Measurements from ENCODE around the gene PIP. TPM values are rescaled to one million over a fixed set of nuclear protein-coding genes. Genes with fewer than 3 reads are reported as not detected.
"Not testable (repeated sequence)": the region's sequence is repeated elsewhere in the genome, so short reads cannot be mapped to it uniquely, and the experiment has no call there.

The PIP gene
- total RNA-seq, 2 donors from 2014 or later, result not detected

DNA sequence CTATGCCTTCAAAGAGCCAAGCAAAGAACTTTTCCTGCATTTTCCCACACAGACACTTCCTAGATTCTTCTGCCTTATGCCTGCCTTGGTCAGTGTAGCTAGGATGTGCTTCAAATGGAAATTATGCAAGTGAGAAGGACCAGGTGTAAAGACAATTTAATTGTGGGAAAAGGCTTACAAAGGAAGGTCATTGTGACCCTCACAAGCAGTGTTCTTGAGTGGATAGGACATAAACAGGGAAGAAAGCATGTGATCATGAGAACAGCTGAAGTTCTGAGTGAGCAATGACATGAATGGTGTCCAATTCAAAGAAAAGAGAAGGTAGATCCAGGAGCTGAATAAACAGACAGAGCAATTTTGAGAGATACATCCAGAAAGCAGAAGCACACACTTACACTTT is 1.3 kb upstream of the PIP start:
- ATAC-seq (no peak), DNase-seq (no peak)
- H3K36me3 Mint-ChIP-seq (ENCODE audit: low read depth), result no peaks in the 10 kb centered on the region
- no peak overlapping the region for H3K27ac Mint-ChIP-seq
- peaks cover 51% of the 10 kb centered on the region for H3K27me3 Mint-ChIP-seq
- H3K9me3 ChIP-seq (ENCODE audit: control insufficient read depth, low read length, poor library complexity, severe bottlenecking), result no peaks in the 10 kb centered on the region
- no peak overlapping the region for H3K4me3 Mint-ChIP-seq
- H3K4me1 Mint-ChIP-seq, result no peaks in the 10 kb centered on the region

GRCh38 chr7:143147070-143147469 is 15.2 kb downstream of the PIP start:
- ATAC-seq, result no peak
- Mint-ChIP-seq H3K36me3 (ENCODE audit: low read depth) (peaks cover 3% of the 10 kb centered on the region), H3K4me1 (no peaks in the 10 kb centered on the region), H3K4me3 (no peak overlapping the region), H3K27ac (no peak overlapping the region), H3K27me3 (peaks cover 15% of the 10 kb centered on the region)
- no peak for DNase-seq
- no peaks in the 10 kb centered on the region for H3K9me3 ChIP-seq (ENCODE audit: control insufficient read depth, low read length, poor library complexity, severe bottlenecking)

DNA sequence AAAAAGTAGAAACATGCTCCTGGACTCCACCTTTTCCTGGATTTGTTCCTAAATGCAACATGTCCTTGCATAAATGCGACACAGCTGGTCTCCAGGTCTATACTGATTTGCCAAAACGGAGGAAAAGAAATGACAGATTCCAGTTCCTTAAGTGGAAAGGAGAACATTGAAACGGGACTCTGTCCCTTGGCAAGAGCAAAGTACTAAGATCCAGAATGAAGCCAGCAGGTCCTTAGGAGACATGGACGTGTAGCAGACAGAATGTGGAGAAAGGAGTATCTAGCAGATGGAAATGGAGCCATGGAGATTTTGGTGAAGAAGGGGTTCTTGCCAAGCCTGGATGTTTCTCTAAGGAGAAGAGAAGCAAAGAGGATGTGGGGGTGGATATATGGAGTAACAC is 16.2 kb downstream of the PIP start:
- no peak overlapping the region for H3K4me3 Mint-ChIP-seq
- no peak overlapping the region for H3K27ac Mint-ChIP-seq
- no peaks in the 10 kb centered on the region for H3K4me1 Mint-ChIP-seq
- peaks cover 3% of the 10 kb centered on the region for H3K36me3 Mint-ChIP-seq (ENCODE audit: low read depth)
- DNase-seq (no peak), ATAC-seq (no peak)
- peaks cover 15% of the 10 kb centered on the region for H3K27me3 Mint-ChIP-seq
- no peaks in the 10 kb centered on the region for H3K9me3 ChIP-seq (ENCODE audit: control insufficient read depth, low read length, poor library complexity, severe bottlenecking)

- Mint-ChIP-seq H3K27ac (no peak overlapping the region), H3K27me3 (peaks cover 11% of the 10 kb centered on the region), H3K4me3 (no peak overlapping the region), H3K36me3 (ENCODE audit: low read depth) (peaks cover 3% of the 10 kb centered on the region), H3K4me1 (no peaks in the 10 kb centered on the region)
- ATAC-seq, result no peak
- DNase-seq, result no peak
- H3K9me3 ChIP-seq (ENCODE audit: control insufficient read depth, low read length, poor library complexity, severe bottlenecking), result no peaks in the 10 kb centered on the region
Measured at GRCh38 chr7:143148651-143149050, 16.8 kb downstream of the PIP start.

DNA sequence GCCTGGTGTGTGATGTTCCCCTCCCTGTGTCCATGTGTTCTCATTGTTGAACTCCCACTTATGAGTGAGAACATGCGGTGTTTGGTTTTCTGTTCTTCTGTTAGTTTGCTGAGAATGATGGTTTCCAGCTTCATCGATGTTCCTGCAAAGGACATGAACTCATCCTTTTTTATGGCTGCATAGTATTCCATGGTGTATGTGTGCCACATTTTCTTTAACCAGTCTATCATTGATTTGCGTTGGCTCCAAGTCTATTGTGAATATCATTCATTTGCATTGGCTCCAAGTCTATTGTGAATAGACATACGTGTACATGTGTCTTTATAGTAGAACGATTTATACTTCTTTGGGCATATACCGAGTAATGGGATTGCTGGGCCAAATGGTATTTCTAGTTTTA is 18.8 kb downstream of the PIP start:
- H3K9me3 ChIP-seq (ENCODE audit: control insufficient read depth, low read length, poor library complexity, severe bottlenecking); DNase-seq; H3K4me1 Mint-ChIP-seq; H3K36me3 Mint-ChIP-seq (ENCODE audit: low read depth); H3K4me3 Mint-ChIP-seq; H3K27me3 Mint-ChIP-seq; ATAC-seq; H3K27ac Mint-ChIP-seq: not testable (repeated sequence)

DNA sequence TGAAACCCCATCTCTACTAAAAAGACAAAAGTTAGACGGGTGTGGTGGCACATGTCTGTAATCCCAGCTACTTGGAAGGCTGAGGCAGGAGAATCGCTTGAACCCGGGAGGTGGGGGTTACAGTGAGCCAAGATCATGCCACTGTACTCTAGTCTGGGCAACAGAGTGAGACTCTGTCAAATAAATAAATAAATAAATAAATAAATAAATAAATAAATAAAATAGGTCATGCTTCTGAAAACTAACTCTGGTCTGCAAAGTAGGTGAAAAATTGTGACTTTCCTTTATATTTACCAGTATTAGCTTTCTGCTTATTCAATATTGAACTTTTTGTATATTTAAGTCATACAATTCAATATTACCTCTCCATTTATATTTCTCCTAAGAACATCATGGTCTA is 26.7 kb downstream of the PIP start:
- not testable (repeated sequence) for H3K27me3 Mint-ChIP-seq; ATAC-seq; H3K9me3 ChIP-seq (ENCODE audit: control insufficient read depth, low read length, poor library complexity, severe bottlenecking); H3K4me1 Mint-ChIP-seq; DNase-seq; H3K4me3 Mint-ChIP-seq; H3K36me3 Mint-ChIP-seq (ENCODE audit: low read depth); H3K27ac Mint-ChIP-seq

- H3K4me1 Mint-ChIP-seq, result no peaks in the 10 kb centered on the region
- peaks cover 34% of the 10 kb centered on the region for H3K27me3 Mint-ChIP-seq
- DNase-seq (no peak), ATAC-seq (no peak)
- H3K4me3 Mint-ChIP-seq, result no peak overlapping the region
- no peak overlapping the region for H3K27ac Mint-ChIP-seq
- no peaks in the 10 kb centered on the region for H3K9me3 ChIP-seq (ENCODE audit: control insufficient read depth, low read length, poor library complexity, severe bottlenecking)
- peaks cover 2% of the 10 kb centered on the region for H3K36me3 Mint-ChIP-seq (ENCODE audit: low read depth)
Measured at GRCh38 chr7:143171697-143172096, 39.8 kb downstream of the PIP start.

DNA sequence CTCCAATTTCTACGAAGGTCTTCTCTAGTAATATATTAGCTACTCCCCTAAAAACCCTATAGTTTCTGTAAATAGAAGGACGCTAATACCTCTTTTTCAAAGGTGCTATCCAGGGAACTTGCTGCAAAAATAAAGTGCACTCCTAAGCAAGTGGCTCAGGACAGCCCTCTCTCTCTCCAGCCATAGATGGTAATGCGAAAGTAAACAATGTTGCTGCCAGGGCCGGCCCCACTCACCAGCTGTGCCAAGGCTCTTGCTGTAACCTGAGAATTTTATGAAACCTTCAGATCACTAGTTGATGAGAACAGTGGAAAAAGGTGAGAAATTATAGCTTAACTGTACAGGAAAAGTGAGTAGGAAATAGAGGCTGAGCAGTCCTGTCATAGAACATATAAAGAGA is 40.5 kb downstream of the PIP start:
- H3K36me3 Mint-ChIP-seq (ENCODE audit: low read depth), result peaks cover under 1% of the 10 kb centered on the region
- no peaks in the 10 kb centered on the region for H3K4me1 Mint-ChIP-seq
- no peak overlapping the region for H3K27ac Mint-ChIP-seq
- ATAC-seq (no peak), DNase-seq (no peak)
- no peaks in the 10 kb centered on the region for H3K9me3 ChIP-seq (ENCODE audit: control insufficient read depth, low read length, poor library complexity, severe bottlenecking)
- H3K27me3 Mint-ChIP-seq, result peaks cover 34% of the 10 kb centered on the region
- H3K4me3 Mint-ChIP-seq, result no peak overlapping the region

DNA sequence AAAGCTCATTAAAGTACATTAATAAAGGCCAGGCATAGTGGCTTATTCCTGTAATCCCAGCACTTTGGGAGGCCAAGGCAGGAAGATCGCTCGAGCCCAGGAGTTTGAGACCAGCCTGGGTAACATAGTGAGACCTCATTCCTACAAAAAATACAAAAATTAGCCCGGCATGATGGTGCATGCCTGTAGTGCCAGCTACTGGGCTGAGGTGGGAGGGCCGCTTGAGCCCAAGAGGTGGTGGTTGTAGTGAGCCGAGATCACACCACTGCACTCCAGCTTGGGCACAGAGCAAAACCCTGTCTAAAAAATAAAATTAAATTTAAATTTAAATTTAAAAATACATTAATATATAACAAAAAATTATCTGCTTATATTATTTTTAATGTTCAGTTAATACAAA is 44.3 kb downstream of the PIP start:
- ATAC-seq (no peak), DNase-seq (no peak)
- Mint-ChIP-seq H3K27ac (no peak overlapping the region), H3K4me1 (no peaks in the 10 kb centered on the region), H3K36me3 (ENCODE audit: low read depth) (no peaks in the 10 kb centered on the region), H3K4me3 (no peak overlapping the region), H3K27me3 (peaks cover 20% of the 10 kb centered on the region)
- H3K9me3 ChIP-seq (ENCODE audit: control insufficient read depth, low read length, poor library complexity, severe bottlenecking), result no peaks in the 10 kb centered on the region

GRCh38 chr7:143177374-143178119 is 45.7 kb downstream of the PIP start:
- Mint-ChIP-seq H3K4me1 (no peaks in the 10 kb centered on the region), H3K27ac (no peak overlapping the region), H3K27me3 (peaks cover 17% of the 10 kb centered on the region), H3K4me3 (no peak overlapping the region), H3K36me3 (ENCODE audit: low read depth) (no peaks in the 10 kb centered on the region)
- no peak for DNase-seq
- no peak for ATAC-seq
- no peaks in the 10 kb centered on the region for H3K9me3 ChIP-seq (ENCODE audit: control insufficient read depth, low read length, poor library complexity, severe bottlenecking)

- DNase-seq; ATAC-seq; H3K4me3 Mint-ChIP-seq; H3K27ac Mint-ChIP-seq; H3K9me3 ChIP-seq (ENCODE audit: control insufficient read depth, low read length, poor library complexity, severe bottlenecking); H3K36me3 Mint-ChIP-seq (ENCODE audit: low read depth); H3K4me1 Mint-ChIP-seq: not testable (repeated sequence)
- peaks cover 24% of the 10 kb centered on the region for H3K27me3 Mint-ChIP-seq
Measured at GRCh38 chr7:143180771-143181170, 48.9 kb downstream of the PIP start.

- Mint-ChIP-seq H3K4me3 (no peak overlapping the region), H3K36me3 (ENCODE audit: low read depth) (peaks cover 3% of the 10 kb centered on the region), H3K4me1 (no peaks in the 10 kb centered on the region), H3K27me3 (peaks cover 29% of the 10 kb centered on the region), H3K27ac (no peak overlapping the region)
- no peak for DNase-seq
- ATAC-seq, result peak; percentile 44
- no peaks in the 10 kb centered on the region for H3K9me3 ChIP-seq (ENCODE audit: control insufficient read depth, low read length, poor library complexity, severe bottlenecking)
Measured at GRCh38 chr7:143181349-143181748, 49.5 kb downstream of the PIP start.

- no peak for ATAC-seq
- Mint-ChIP-seq H3K4me1 (no peaks in the 10 kb centered on the region), H3K27ac (no peak within 1 kb of the TSS), H3K36me3 (ENCODE audit: low read depth) (peaks cover 3% of the 10 kb centered on the region), H3K4me3 (no peak within 1 kb of the TSS), H3K27me3 (peaks cover 36% of the 10 kb centered on the region)
- DNase-seq, result no peak
- no peaks in the 10 kb centered on the region for H3K9me3 ChIP-seq (ENCODE audit: control insufficient read depth, low read length, poor library complexity, severe bottlenecking)
Measured at GRCh38 chr7:143183024-143183423, 51.1 kb downstream of the PIP start, which contains the start of gene TAS2R39. Gene TAS2R39 (plus strand): TSS chr7:143183419. CDS start chr7:143183419, 0 bp downstream.

GRCh38 chr7:143185551-143185950 is 53.7 kb downstream of the PIP start:
- H3K27me3 Mint-ChIP-seq, result peaks cover 36% of the 10 kb centered on the region
- H3K27ac Mint-ChIP-seq, result no peak overlapping the region
- no peak overlapping the region for H3K4me3 Mint-ChIP-seq
- ATAC-seq (no peak), DNase-seq (no peak)
- no peaks in the 10 kb centered on the region for H3K4me1 Mint-ChIP-seq
- peaks cover 3% of the 10 kb centered on the region for H3K36me3 Mint-ChIP-seq (ENCODE audit: low read depth)
- H3K9me3 ChIP-seq (ENCODE audit: control insufficient read depth, low read length, poor library complexity, severe bottlenecking), result no peaks in the 10 kb centered on the region
